OCI-LY3 (cell line): ENCODE data around the gene ANTXR2.

Source experiments
- H2AFZ ChIP-seq: fragments of 200-600, 300-600 bp; shearing (Covaris generic); 2 replicates; pipeline ENCODE4 v1.6.0; 2014; ENCODE audit warnings: antibody characterized with exemption, low read depth, low read length
- H3K27ac ChIP-seq: fragments of 200-600, 300-600 bp; sonication (generic); 2 replicates; pipeline ENCODE4 v1.5.1; 2014; ENCODE audit warnings: mild to moderate bottlenecking, low read length, moderate library complexity, mixed read lengths
- H3K27me3 ChIP-seq: fragments of 200-600, 300-600 bp; sonication (generic); 2 replicates; pipeline ENCODE4 v1.6.1; 2014; ENCODE audit warnings: low read depth, low read length, mixed read lengths
- H3K36me3 ChIP-seq: fragments of 200-600, 300-600 bp; sonication (generic); replicated peaks from 2 replicates; pipeline ENCODE3; 2014; ENCODE audit warnings: low read depth, low read length, mixed read lengths
- H3K4me1 ChIP-seq: fragments of 300-600, 200-600 bp; sonication (generic); 2 replicates; pipeline ENCODE4 v1.6.1; 2014; ENCODE audit warnings: low read length, mixed read lengths
- H3K4me2 ChIP-seq: fragments of 200-600, 300-600 bp; sonication (generic); 2 replicates; pipeline ENCODE4 v1.6.1; 2014; ENCODE audit warnings: low read length, mixed read lengths
- H3K4me3 ChIP-seq: fragments of 300-600, 200-600 bp; sonication (generic); 2 replicates; pipeline ENCODE4 v1.5.1; 2014; ENCODE audit warnings: antibody characterized with exemption, mild to moderate bottlenecking, low read length, moderate library complexity
- H3K79me2 ChIP-seq: fragments of 300-600, 200-600 bp; shearing (Covaris generic); 2 replicates; pipeline ENCODE4 v1.6.1; 2014; ENCODE audit warnings: mild to moderate bottlenecking, low read length, mixed read lengths
- H3K9ac ChIP-seq: fragments of 300-600, 200-600 bp; shearing (Covaris generic); 2 replicates; pipeline ENCODE4 v1.6.0; 2014; ENCODE audit warnings: mild to moderate bottlenecking, low read length, moderate library complexity
- H3K9me3 ChIP-seq: fragments of 200-600, 300-600 bp; shearing (Covaris generic); 2 replicates; pipeline ENCODE4 v1.6.1; 2014; ENCODE audit warnings: low read length, mixed read lengths; ENCODE audit not compliant: insufficient read depth
- H4K20me1 ChIP-seq: fragments of 200-600, 300-600 bp; sonication (generic); 2 replicates; pipeline ENCODE4 v1.6.1; 2016; ENCODE audit warnings: low read length, mixed read lengths; ENCODE audit not compliant: insufficient read depth
- CTCF ChIP-seq: fragments of 200-600, 300-600 bp; sonication (generic); IDR thresholded peaks from 2 replicates; pipeline ENCODE4 v1.5.1; 2014; ENCODE audit warnings: antibody characterized with exemption, low read length, low read depth
- EZH2phosphoT487 ChIP-seq: fragments of 200-600 bp; shearing (Covaris generic); IDR thresholded peaks from 2 replicates; pipeline ENCODE4 v1.6.1; 2018; ENCODE audit warnings: antibody characterized with exemption, mixed run types, low read depth

The ANTXR2 gene

GRCh38 chr4:79982601-79983322 lies 90.3 kb downstream of the ANTXR2 start:
- Histone ChIP-seq H3K79me2 (no peaks in the 10 kb centered on the region), H2AFZ (no peak overlapping the region), H3K9ac (no peak overlapping the region), H3K4me1 (no peaks in the 10 kb centered on the region), H3K9me3 (no peaks in the 10 kb centered on the region), H3K36me3 (no peaks in the 10 kb centered on the region), H3K4me3 (no peak overlapping the region), H3K27me3 (no peaks in the 10 kb centered on the region), H3K4me2 (no peak overlapping the region), H4K20me1 (no peaks in the 10 kb centered on the region), H3K27ac (no peak overlapping the region)
- no peak for TF ChIP-seq CTCF
- TF ChIP-seq EZH2phosphoT487: no peak

GRCh38 chr4:79980448-79980847 lies 92.6 kb downstream of the ANTXR2 start:
- Histone ChIP-seq H2AFZ (no peak overlapping the region), H3K9ac (no peak overlapping the region), H3K27ac (no peak overlapping the region), H3K4me3 (no peak overlapping the region), H3K79me2 (no peaks in the 10 kb centered on the region), H4K20me1 (no peaks in the 10 kb centered on the region), H3K9me3 (no peaks in the 10 kb centered on the region), H3K36me3 (peaks cover 2% of the 10 kb centered on the region), H3K27me3 (no peaks in the 10 kb centered on the region), H3K4me2 (no peak overlapping the region), H3K4me1 (no peaks in the 10 kb centered on the region)
- TF ChIP-seq EZH2phosphoT487 (no peak), CTCF (no peak)

GRCh38 chr4:79979785-79980437 lies 93.1 kb downstream of the ANTXR2 start:
- Histone ChIP-seq H2AFZ (no peak overlapping the region), H3K9me3 (no peaks in the 10 kb centered on the region), H4K20me1 (no peaks in the 10 kb centered on the region), H3K27ac (no peak overlapping the region), H3K4me3 (no peak overlapping the region), H3K79me2 (no peaks in the 10 kb centered on the region), H3K9ac (no peak overlapping the region), H3K36me3 (peaks cover 2% of the 10 kb centered on the region), H3K4me1 (no peaks in the 10 kb centered on the region), H3K4me2 (no peak overlapping the region), H3K27me3 (no peaks in the 10 kb centered on the region)
- TF ChIP-seq CTCF: no peak
- TF ChIP-seq EZH2phosphoT487: no peak

- no peak for TF ChIP-seq CTCF
- no peak for TF ChIP-seq EZH2phosphoT487
- H2AFZ ChIP-seq: no peak overlapping the region
- H3K27me3 ChIP-seq: no peaks in the 10 kb centered on the region
- H3K9me3 ChIP-seq: no peaks in the 10 kb centered on the region
- no peaks in the 10 kb centered on the region for H3K79me2 ChIP-seq
- H4K20me1 ChIP-seq: no peaks in the 10 kb centered on the region
- H3K4me3 ChIP-seq: no peak overlapping the region
- H3K27ac ChIP-seq: no peak overlapping the region
- peaks cover 2% of the 10 kb centered on the region for H3K36me3 ChIP-seq
- H3K4me1 ChIP-seq: no peaks in the 10 kb centered on the region
- H3K9ac ChIP-seq: no peak overlapping the region
- H3K4me2 ChIP-seq: no peak overlapping the region
Measured at GRCh38 chr4:79977131-79977840, 95.7 kb downstream of the ANTXR2 start.
